PC-3 (cell line): ENCODE measurements around the gene DGKB.

Source experiments
- EZH2 ChIP-seq: fragments of 300-600 bp; sonication (generic); IDR thresholded peaks from one replicate; pipeline ENCODE4 v1.6.1; 2017; ENCODE audit warnings: antibody characterized with exemption, mild to moderate bottlenecking, low read length; ENCODE audit not compliant: unreplicated experiment
- EZH2phosphoT487 ChIP-seq: fragments of 300-600 bp; sonication (generic); IDR thresholded peaks from 2 replicates; pipeline ENCODE4 v1.6.1; 2018; ENCODE audit warnings: mild to moderate bottlenecking, antibody characterized with exemption, low read length, borderline replicate concordance
- TF ChIP-seq, protein P1 (sequence below): fragments of 300-600 bp; sonication (generic); conservative IDR thresholded peaks from 2 replicates; pipeline ENCODE4 v1.5.1; 2017; ENCODE audit warnings: antibody characterized with exemption, low read depth, mild to moderate bottlenecking, low read length

- TF ChIP-seq, protein P1, sequence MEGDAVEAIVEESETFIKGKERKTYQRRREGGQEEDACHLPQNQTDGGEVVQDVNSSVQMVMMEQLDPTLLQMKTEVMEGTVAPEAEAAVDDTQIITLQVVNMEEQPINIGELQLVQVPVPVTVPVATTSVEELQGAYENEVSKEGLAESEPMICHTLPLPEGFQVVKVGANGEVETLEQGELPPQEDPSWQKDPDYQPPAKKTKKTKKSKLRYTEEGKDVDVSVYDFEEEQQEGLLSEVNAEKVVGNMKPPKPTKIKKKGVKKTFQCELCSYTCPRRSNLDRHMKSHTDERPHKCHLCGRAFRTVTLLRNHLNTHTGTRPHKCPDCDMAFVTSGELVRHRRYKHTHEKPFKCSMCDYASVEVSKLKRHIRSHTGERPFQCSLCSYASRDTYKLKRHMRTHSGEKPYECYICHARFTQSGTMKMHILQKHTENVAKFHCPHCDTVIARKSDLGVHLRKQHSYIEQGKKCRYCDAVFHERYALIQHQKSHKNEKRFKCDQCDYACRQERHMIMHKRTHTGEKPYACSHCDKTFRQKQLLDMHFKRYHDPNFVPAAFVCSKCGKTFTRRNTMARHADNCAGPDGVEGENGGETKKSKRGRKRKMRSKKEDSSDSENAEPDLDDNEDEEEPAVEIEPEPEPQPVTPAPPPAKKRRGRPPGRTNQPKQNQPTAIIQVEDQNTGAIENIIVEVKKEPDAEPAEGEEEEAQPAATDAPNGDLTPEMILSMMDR: no peak
- TF ChIP-seq EZH2: no peak
- TF ChIP-seq EZH2phosphoT487: no peak
These were observed 164.5 kb downstream of the DGKB start for GRCh38 chr7:14738086-14738485.
